BLaER1 treated with 17β-estradiol and CSF1 and Interleukin-3, amounts not matched to agents 10 nM and 100 nM (cell line): ENCODE measurements around the gene RER1.

Experiments
- H3K27ac ChIP-seq, 11 experiments: shearing (Covaris generic); formaldehyde crosslinking; 2 replicates each; pipeline ENCODE4 v1.8.1; 2022
- H3K27me3 ChIP-seq, 11 experiments: shearing (Covaris generic); formaldehyde crosslinking; 2 replicates each; pipeline ENCODE4 v1.8.1; 2022
- H3K36me3 ChIP-seq, 11 experiments: shearing (Covaris generic); formaldehyde crosslinking; 2 replicates each; pipeline ENCODE4 v1.8.1; 2022
- H3K4me1 ChIP-seq, 10 experiments: shearing (Covaris generic); formaldehyde crosslinking; 2 replicates each; pipeline ENCODE4 v1.8.1; 2022
- H3K4me2 ChIP-seq, 11 experiments: shearing (Covaris generic); formaldehyde crosslinking; 2 replicates each; pipeline ENCODE4 v1.8.1; 2022
- H3K4me3 ChIP-seq, 10 experiments: shearing (Covaris generic); formaldehyde crosslinking; 2 replicates each; pipeline ENCODE4 v1.8.1; 2022
- H3K9ac ChIP-seq, 11 experiments: shearing (Covaris generic); formaldehyde crosslinking; 2 replicates each; pipeline ENCODE4 v1.8.1; 2022
- H3K9me3 ChIP-seq, 11 experiments: shearing (Covaris generic); formaldehyde crosslinking; replicated peaks in 1 of 11; 2 replicates each; pipeline ENCODE4 v1.8.1; 2022
- H4K20me1 ChIP-seq, 11 experiments: shearing (Covaris generic); formaldehyde crosslinking; 2 replicates each; pipeline ENCODE4 v1.8.1; 2022
- Cebpa-rat ChIP-seq, 11 experiments: shearing (Covaris generic); IDR thresholded peaks; 2 replicates each; pipeline ENCODE4 v1.8.1; 2022

Gene RER1

GRCh38 chr1:2431518-2431917 lies 39.9 kb downstream of the RER1 start:
- peaks cover 15 to 34% (median 23%) of the 10 kb centered on the region in 11 experiments; a peak in 18 of 22 replicates for H3K27me3 ChIP-seq
- H3K4me3 ChIP-seq: no peak overlapping the region
- H3K9ac ChIP-seq: peak overlapping the region in 3 of 11 experiments; percentile 2 to 34 (median 9); a peak in 1 of 22 replicates
- peaks cover 0 to 8% (median 0%) of the 10 kb centered on the region in 11 experiments; a peak in 3 of 22 replicates for H3K9me3 ChIP-seq
- H3K4me2 ChIP-seq: peak overlapping the region in 9 of 11 experiments; percentile 60 to 95 (median 82); a peak in 18 of 22 replicates
- peaks cover 0 to 32% (median 0%) of the 10 kb centered on the region in 11 experiments; a peak in 7 of 22 replicates for H4K20me1 ChIP-seq
- H3K27ac ChIP-seq: peak overlapping the region in 4 of 11 experiments; percentile 65 to 94 (median 86); a peak in 6 of 22 replicates
- H3K36me3 ChIP-seq: no peaks in the 10 kb centered on the region
- peaks cover 0 to 90% (median 76%) of the 10 kb centered on the region in 10 experiments; a peak in 17 of 20 replicates for H3K4me1 ChIP-seq
- no peak for TF ChIP-seq Cebpa-rat (IDR thresholded peaks at IDR 0.05)

DNA sequence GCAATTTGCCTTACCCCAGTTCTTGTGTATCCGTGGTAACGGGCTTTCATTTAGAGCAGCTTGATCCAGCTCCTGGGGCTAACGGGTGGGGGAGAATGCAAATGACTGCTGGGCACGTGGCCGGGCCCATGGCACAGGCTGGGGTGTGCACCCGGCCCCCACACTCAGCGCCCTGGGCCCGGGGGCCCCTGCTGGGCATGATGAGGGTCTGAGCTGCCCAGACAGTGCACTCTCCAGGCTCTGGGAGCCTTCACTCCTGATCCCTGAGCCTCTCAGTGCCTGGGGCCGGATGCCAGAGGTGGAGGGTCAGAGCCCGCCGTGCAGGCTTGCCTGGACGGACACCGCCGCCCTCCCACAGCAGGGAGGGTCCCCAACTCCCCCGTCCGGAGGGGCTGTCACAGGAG lies 40.8 kb downstream of the RER1 start:
- no peak overlapping the region for H3K4me3 ChIP-seq
- no peak for TF ChIP-seq Cebpa-rat (IDR thresholded peaks at IDR 0.05)

DNA sequence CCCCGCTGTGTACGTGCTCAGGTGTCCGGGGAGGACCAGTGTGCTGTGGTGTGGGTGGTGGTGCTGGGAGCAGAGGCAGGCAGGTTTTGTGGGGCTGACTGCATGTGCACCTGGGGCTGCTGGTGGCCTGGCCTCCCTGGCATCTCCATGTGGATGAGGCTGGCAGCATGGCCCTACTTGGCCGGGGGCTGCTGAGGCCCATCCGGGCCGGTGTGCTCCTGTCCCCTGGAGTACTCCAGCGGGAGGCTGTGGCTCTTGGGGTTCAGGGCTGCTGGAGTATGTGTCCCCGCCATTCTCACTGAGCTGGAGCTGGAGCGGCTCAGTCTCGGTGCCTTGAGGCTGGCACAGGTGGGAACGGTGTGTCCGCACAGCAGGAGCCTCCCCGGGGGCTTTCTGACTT lies 41.6 kb downstream of the RER1 start:
- H3K27ac ChIP-seq: no peak overlapping the region
- TF ChIP-seq Cebpa-rat (IDR thresholded peaks at IDR 0.05): no peak
- H3K27me3 ChIP-seq: peaks cover 15 to 34% (median 23%) of the 10 kb centered on the region in 11 experiments; a peak in 18 of 22 replicates
- H3K4me1 ChIP-seq: peaks cover 0 to 91% (median 80%) of the 10 kb centered on the region in 10 experiments; a peak in 18 of 20 replicates
- H3K9ac ChIP-seq: no peak overlapping the region
- peaks cover 0 to 8% (median 0%) of the 10 kb centered on the region in 11 experiments; a peak in 3 of 22 replicates for H3K9me3 ChIP-seq
- no peaks in the 10 kb centered on the region for H3K36me3 ChIP-seq
- H3K4me2 ChIP-seq: peak overlapping the region in 6 of 11 experiments; percentile 13 to 95 (median 87); a peak in 6 of 22 replicates
- H3K4me3 ChIP-seq: no peak overlapping the region
- peaks cover 0 to 43% (median 0%) of the 10 kb centered on the region in 11 experiments; a peak in 7 of 22 replicates for H4K20me1 ChIP-seq

More for the DNA sequence above, 40.8 kb downstream of the RER1 start:
- Histone ChIP-seq H3K27me3 (peaks cover 15 to 34% (median 23%) of the 10 kb centered on the region in 11 experiments; a peak in 18 of 22 replicates), H3K27ac (0 out of 22 replicates have a peak overlapping the region, but pooled peaks of 2 of the 11 experiments have one; percentile 13 to 92), H3K9me3 (peaks cover 0 to 8% (median 0%) of the 10 kb centered on the region in 11 experiments; a peak in 3 of 22 replicates), H3K4me2 (peak overlapping the region in 8 of 11 experiments; percentile 80 to 95 (median 82); a peak in 14 of 22 replicates), H4K20me1 (peaks cover 0 to 41% (median 0%) of the 10 kb centered on the region in 11 experiments; a peak in 7 of 22 replicates), H3K4me1 (peaks cover 0 to 91% (median 79%) of the 10 kb centered on the region in 10 experiments; a peak in 17 of 20 replicates), H3K9ac (peak overlapping the region in 1 of 11 experiments; percentile 1; a peak in 1 of 22 replicates), H3K36me3 (no peaks in the 10 kb centered on the region)

DNA sequence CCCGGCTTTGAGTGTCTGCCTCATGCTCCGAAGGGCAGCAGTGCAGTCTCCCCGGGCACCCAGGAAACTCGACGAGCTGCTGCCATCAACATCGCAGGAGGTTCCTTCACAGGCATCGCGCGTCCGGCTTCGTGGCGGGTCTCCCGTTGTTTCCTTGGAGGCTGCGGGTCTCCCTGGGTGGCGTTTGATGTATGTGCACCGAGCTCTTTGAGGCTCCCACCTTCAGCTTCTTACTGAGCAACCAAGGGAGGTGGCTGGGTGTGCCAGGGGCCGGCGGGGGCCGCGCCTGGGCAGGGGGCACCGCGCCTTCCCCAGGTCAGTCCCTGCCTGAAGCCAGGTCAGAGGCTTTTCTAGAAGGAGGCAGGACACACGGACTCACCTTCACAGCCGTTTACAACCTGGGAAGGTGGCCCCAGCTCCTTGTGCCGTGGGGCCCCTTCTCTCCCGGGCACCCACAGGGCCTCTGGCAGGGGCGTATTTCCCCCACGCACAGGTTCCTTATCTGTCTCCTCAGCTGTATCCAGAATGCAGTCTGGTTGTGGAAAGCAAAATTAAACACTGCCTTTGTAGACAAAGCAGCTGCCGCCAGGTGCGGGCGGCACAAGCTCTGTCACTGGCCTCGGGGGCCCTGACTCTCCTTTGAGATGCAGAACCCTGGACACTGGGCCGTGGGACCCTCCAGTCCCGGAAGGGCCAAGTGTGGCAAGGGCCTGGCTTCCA lies 42.5 kb downstream of the RER1 start:
- Histone ChIP-seq H3K4me3 (no peak overlapping the region), H3K36me3 (no peaks in the 10 kb centered on the region), H3K27me3 (peaks cover 15 to 34% (median 23%) of the 10 kb centered on the region in 11 experiments; a peak in 18 of 22 replicates), H3K4me2 (peak overlapping the region in 7 of 11 experiments; percentile 6 to 92 (median 43); a peak in 9 of 22 replicates), H3K4me1 (peaks cover 0 to 92% (median 80%) of the 10 kb centered on the region in 10 experiments; a peak in 18 of 20 replicates), H3K9me3 (peaks cover 0 to 8% (median 0%) of the 10 kb centered on the region in 11 experiments; a peak in 3 of 22 replicates), H3K27ac (no peak overlapping the region), H3K9ac (peak overlapping the region in 1 of 11 experiments; percentile 14; a peak in 1 of 22 replicates), H4K20me1 (peaks cover 0 to 50% (median 0%) of the 10 kb centered on the region in 11 experiments; a peak in 8 of 22 replicates)
- TF ChIP-seq Cebpa-rat (IDR thresholded peaks at IDR 0.05): no peak

GRCh38 chr1:2435091-2435490 lies 43.5 kb downstream of the RER1 start:
- TF ChIP-seq Cebpa-rat (IDR thresholded peaks at IDR 0.05): no peak
- peaks cover 0 to 50% (median 0%) of the 10 kb centered on the region in 11 experiments; a peak in 8 of 22 replicates for H4K20me1 ChIP-seq

DNA sequence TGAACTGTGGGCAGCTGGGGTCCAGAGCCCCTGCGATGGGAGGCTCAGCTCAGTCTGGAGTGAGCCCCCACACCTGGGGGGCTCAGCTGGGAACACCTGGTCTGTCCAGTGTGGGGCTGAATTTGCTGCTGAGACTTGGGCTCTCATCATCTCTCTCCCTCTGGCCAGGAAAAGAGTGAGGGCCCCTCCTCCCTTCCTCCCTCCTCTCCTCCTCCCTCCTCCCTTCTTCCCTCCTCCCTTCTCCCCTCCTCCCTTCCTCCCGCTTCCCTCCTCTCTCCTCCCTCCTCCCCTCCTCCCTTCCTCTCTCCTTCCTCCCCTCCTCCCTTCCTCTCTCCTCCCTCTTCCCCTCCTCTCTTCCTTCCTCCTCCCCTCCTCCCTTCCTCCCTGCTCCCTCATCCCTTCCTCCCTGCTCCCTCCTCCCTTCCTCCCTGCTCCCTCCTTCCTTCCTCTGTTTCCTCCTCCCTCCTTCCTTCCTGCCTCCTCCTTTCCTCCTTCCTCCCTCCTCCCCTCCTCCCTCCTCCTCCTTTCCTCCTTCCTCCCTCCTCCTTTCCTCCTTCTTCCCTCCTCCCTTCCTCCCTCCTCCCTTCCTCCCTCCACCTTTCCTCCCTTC lies 44.2 kb downstream of the RER1 start:
- peak overlapping the region in 7 of 11 experiments; percentile 6 to 92 (median 43); a peak in 11 of 22 replicates for H3K4me2 ChIP-seq
- peaks cover 4 to 92% (median 78%) of the 10 kb centered on the region in 10 experiments; a peak in 19 of 20 replicates for H3K4me1 ChIP-seq
- no peak overlapping the region for H3K9ac ChIP-seq
- no peaks in the 10 kb centered on the region for H3K36me3 ChIP-seq
- H3K9me3 ChIP-seq: peaks cover 7 to 12% (median 9%) of the 10 kb centered on the region in 11 experiments
- peak overlapping the region in 1 of 11 experiments; percentile 9; a peak in 1 of 22 replicates for H3K27ac ChIP-seq
- H4K20me1 ChIP-seq: peaks cover 0 to 57% (median 0%) of the 10 kb centered on the region in 11 experiments; a peak in 6 of 22 replicates
- no peak for TF ChIP-seq Cebpa-rat (IDR thresholded peaks at IDR 0.05)
- peaks cover 15 to 33% (median 23%) of the 10 kb centered on the region in 11 experiments; a peak in 18 of 22 replicates for H3K27me3 ChIP-seq
- no peak overlapping the region for H3K4me3 ChIP-seq

More at GRCh38 chr1:2435091-2435490, 43.5 kb downstream of the RER1 start:
- Histone ChIP-seq H3K4me3 (no peak overlapping the region), H3K9ac (no peak overlapping the region), H3K36me3 (no peaks in the 10 kb centered on the region), H3K4me2 (peak overlapping the region in 7 of 11 experiments; percentile 6 to 92 (median 43); a peak in 11 of 22 replicates), H3K27me3 (peaks cover 15 to 34% (median 23%) of the 10 kb centered on the region in 11 experiments; a peak in 18 of 22 replicates), H3K9me3 (peaks cover under 1 to 6% (median 2%) of the 10 kb centered on the region in 11 experiments; a peak in 21 of 22 replicates), H3K4me1 (peaks cover 4 to 92% (median 80%) of the 10 kb centered on the region in 10 experiments; a peak in 19 of 20 replicates), H3K27ac (peak overlapping the region in 1 of 11 experiments; percentile 9; a peak in 1 of 22 replicates)

DNA sequence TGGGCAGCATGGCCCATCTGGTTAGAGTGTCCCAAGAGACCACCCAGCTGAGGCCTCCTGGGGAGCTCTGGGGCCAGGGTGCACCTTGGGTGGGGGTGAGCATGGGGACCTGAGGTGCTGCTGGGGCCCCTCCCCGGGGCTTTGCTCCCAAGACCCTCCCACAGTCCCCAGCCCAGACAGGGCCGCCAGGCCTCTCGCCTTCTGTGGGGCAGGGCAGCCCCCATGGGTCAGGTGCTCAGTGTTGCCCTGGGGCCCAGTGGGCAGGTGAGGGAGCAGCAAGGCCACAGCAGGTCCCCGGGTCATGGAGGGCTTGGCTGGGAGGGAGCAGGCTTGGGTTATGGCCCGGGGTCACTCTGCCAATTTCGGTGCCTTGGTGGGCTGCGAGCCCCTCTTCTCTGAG lies 45.2 kb downstream of the RER1 start:
- peaks cover 19 to 39% (median 29%) of the 10 kb centered on the region in 11 experiments for H3K27me3 ChIP-seq
- peaks cover 7 to 13% (median 10%) of the 10 kb centered on the region in 11 experiments for H3K9me3 ChIP-seq
- no peak for TF ChIP-seq Cebpa-rat (IDR thresholded peaks at IDR 0.05)
- peaks cover 4 to 92% (median 78%) of the 10 kb centered on the region in 10 experiments; a peak in 19 of 20 replicates for H3K4me1 ChIP-seq
- 0 out of 22 replicates have a peak overlapping the region, but pooled peaks of 1 of the 11 experiments have one; percentile 18 for H3K9ac ChIP-seq
- peak overlapping the region in 8 of 11 experiments; percentile 13 to 92 (median 84); a peak in 13 of 22 replicates for H3K4me2 ChIP-seq
- no peaks in the 10 kb centered on the region for H3K36me3 ChIP-seq
- peaks cover 0 to 63% (median 0%) of the 10 kb centered on the region in 11 experiments; a peak in 6 of 22 replicates for H4K20me1 ChIP-seq
- no peak overlapping the region for H3K27ac ChIP-seq
- H3K4me3 ChIP-seq: no peak overlapping the region
